K562 (cell line): ENCODE measurements around the gene NXN. TPM values are rescaled to one million over a fixed set of nuclear protein-coding genes. Genes with fewer than 3 reads are reported as not detected.

Experiments
- ATAC-seq: fragments of 200-7000 bp; cut with Tn5 transposase; 3 replicates; pipeline ENCODE4 v1.9.1; 2020; ENCODE audit warnings: moderate library complexity
- BruUV-seq: library from RNA; stranded (reverse); fragments of 400-500 nt; replicated peaks from 2 replicates; lab custom pipeline; 2021; lab: Mats Ljungman, UMichigan
- CTCF ChIA-PET: fragments of 300-600 bp; formaldehyde crosslinking; extraction: SDS; loops from one replicate; lab custom pipeline; 2021; ENCODE audit warnings: low intra/inter-chr PET ratio; lab: Yijun Ruan, JAX
- POLR2A ChIA-PET: fragments of 300-600, 350-650 bp; sonication (Branson Sonifier 250); formaldehyde crosslinking; extraction: SDS; loops from one replicate; lab custom pipeline; 2021; ENCODE audit warnings: antibody characterized with exemption, inconsistent platforms; lab: Yijun Ruan, JAX
- DNase-seq, 4 experiments: peaks; one replicate each; pipeline versions ENCODE4 v3.0.0 to v3.0.0-alpha.2; 2011 to 2018; ENCODE audit warnings: low spot score in 3 of 4, mixed read lengths in 3 of 4; ENCODE audit errors: extremely low read depth in 1 of 4
- FAIRE-seq: peaks from 2 replicates; lab custom pipeline; 2011; peaks lifted over from hg19 to GRCh38; lab: Jason Lieb, UNC
- H2AFZ ChIP-seq: 2 replicates; pipeline ENCODE4 v1.6.0; 2011; ENCODE audit warnings: low read depth, low read length, control low read depth, inconsistent platforms
- H3K27ac ChIP-seq: fragments of 200-600 bp; 3 replicates; pipeline ENCODE4 v1.8.0; 2011; ENCODE audit warnings: low read depth, mild to moderate bottlenecking, control low read depth, inconsistent platforms, low read length, moderate library complexity, mixed read lengths; ENCODE audit errors: extremely low read depth
- H3K27me3 ChIP-seq, 2 experiments: fragments of 300-600 bp in 1 of 2; 2 replicates in 1 of 2; 3 replicates in 1 of 2; pipeline versions ENCODE4 v1.6.0 to v1.8.0; 2011; ENCODE audit warnings: inconsistent platforms in 2 of 2, low read length in 2 of 2, mild to moderate bottlenecking in 1 of 2, mixed read lengths in 1 of 2, moderate library complexity in 1 of 2; ENCODE audit not compliant: control insufficient read depth in 2 of 2, insufficient read depth in 2 of 2
- H3K36me3 ChIP-seq: fragments of 300-600 bp; 3 replicates; pipeline ENCODE4 v1.8.0; 2011; ENCODE audit warnings: mild to moderate bottlenecking, low read length, inconsistent platforms; ENCODE audit not compliant: control insufficient read depth, insufficient read depth
- H3K4me1 ChIP-seq, 2 experiments: fragments of 200-600 bp in 1 of 2; replicated peaks in 1 of 2; 2 replicates in 1 of 2; 3 replicates in 1 of 2; pipeline versions ENCODE4 v1.5.1 to v1.8.0; 2011; ENCODE audit warnings: inconsistent platforms in 2 of 2, low read length in 2 of 2, mild to moderate bottlenecking in 1 of 2, mixed read lengths in 1 of 2, moderate library complexity in 1 of 2; ENCODE audit not compliant: control insufficient read depth in 2 of 2, insufficient read depth in 2 of 2
- H3K4me2 ChIP-seq: 2 replicates; pipeline ENCODE4 v1.6.1; 2011; ENCODE audit warnings: low read length, control low read depth, inconsistent platforms, mixed read lengths; ENCODE audit not compliant: insufficient read depth
- H3K4me3 ChIP-seq: fragments of 200-600 bp; sonication (generic), shearing (Covaris generic); 2 replicates; pipeline ENCODE4 v1.5.1; 2016; ENCODE audit warnings: control low read depth, inconsistent platforms
- H3K79me2 ChIP-seq: fragments of 200-600 bp; 3 replicates; pipeline ENCODE4 v1.8.0; 2011; ENCODE audit warnings: low read length, inconsistent platforms; ENCODE audit not compliant: control insufficient read depth, insufficient read depth
- H3K9ac ChIP-seq, 2 experiments: 2 replicates each; pipeline versions ENCODE4 v1.6.0 to v1.6.1; 2011; ENCODE audit warnings: low read depth in 2 of 2, low read length in 2 of 2, control low read depth in 1 of 2, inconsistent platforms in 1 of 2, mild to moderate bottlenecking in 1 of 2, mixed read lengths in 1 of 2; ENCODE audit not compliant: insufficient read depth in 1 of 2
- H3K9me1 ChIP-seq: one replicate; pipeline ENCODE4 v1.6.0; 2011; ENCODE audit warnings: inconsistent platforms, mild to moderate bottlenecking, low read length, moderate library complexity; ENCODE audit not compliant: control insufficient read depth, insufficient read depth
- H3K9me3 ChIP-seq: replicated peaks from 2 replicates; pipeline ENCODE4 v1.5.1; 2011; ENCODE audit warnings: low read depth, low read length, inconsistent platforms; ENCODE audit not compliant: control insufficient read depth, insufficient read depth
- H4K20me1 ChIP-seq: replicated peaks from 2 replicates; pipeline ENCODE4 v1.6.1; 2011; ENCODE audit warnings: low read length, inconsistent platforms, mixed read lengths; ENCODE audit not compliant: control insufficient read depth, insufficient read depth
- COPS2 ChIP-seq: fragments of 450-650 bp; conservative IDR thresholded peaks from 2 replicates; pipeline ENCODE4 v1.6.1; 2016; ENCODE audit warnings: mild to moderate bottlenecking, moderate library complexity
- DPF2 ChIP-seq: fragments of 450-650 bp; IDR thresholded peaks from 2 replicates; pipeline ENCODE4 v1.6.1; 2016
- GATAD2B ChIP-seq: fragments of 450-650 bp; IDR thresholded peaks from 2 replicates; pipeline ENCODE4 v1.6.1; 2017; ENCODE audit warnings: mild to moderate bottlenecking, borderline replicate concordance
- HLTF ChIP-seq: fragments of 450-650 bp; IDR thresholded peaks from 2 replicates; pipeline ENCODE4 v1.6.1; 2016
- HMG20A ChIP-seq: fragments of 450-650 bp; formaldehyde crosslinking; conservative IDR thresholded peaks from 2 replicates; pipeline ENCODE4 v1.4.0; 2020; ENCODE audit warnings: mild to moderate bottlenecking, mixed read lengths
- L3MBTL2 ChIP-seq: fragments of 450-650 bp; IDR thresholded peaks from 2 replicates; pipeline ENCODE4 v1.6.1; 2016; ENCODE audit warnings: mild to moderate bottlenecking, moderate library complexity
- RBM22 ChIP-seq: fragments of 200-400 bp; formaldehyde crosslinking; IDR thresholded peaks from 2 replicates; pipeline ENCODE4 v1.6.1; 2018; ENCODE audit warnings: low read length, low read depth; ENCODE audit not compliant: poor library complexity, severe bottlenecking
- RUNX1 ChIP-seq: sonication (generic); IDR thresholded peaks from 2 replicates; pipeline ENCODE4 v1.6.1; 2016; ENCODE audit warnings: antibody characterized with exemption, low read depth
- SNIP1 ChIP-seq: fragments of 450-650 bp; IDR thresholded peaks from 2 replicates; pipeline ENCODE4 v1.7.1; 2017; ENCODE audit warnings: low read depth, mild to moderate bottlenecking
- TGIF2 ChIP-seq: sonication (generic); formaldehyde crosslinking; IDR thresholded peaks from 2 replicates; pipeline ENCODE4 v1.8.1; 2022; ENCODE audit warnings: mild to moderate bottlenecking, missing genetic modification reagents, moderate library complexity
- ZC3H4 ChIP-seq: sonication (generic); formaldehyde crosslinking; IDR thresholded peaks from 2 replicates; pipeline ENCODE4 v1.9.0; 2021; ENCODE audit warnings: missing genetic modification reagents, borderline replicate concordance
- ZFP30 ChIP-seq: fragments of 250-450 bp; sonication (Bioruptor Pico); IDR thresholded peaks from 2 replicates; pipeline ENCODE4 v1.8.0; 2022; ENCODE audit warnings: moderate library complexity, mild to moderate bottlenecking, inconsistent platforms, borderline replicate concordance
- ZNF282 ChIP-seq: sonication (generic); formaldehyde crosslinking; IDR thresholded peaks from 2 replicates; pipeline ENCODE4 v1.8.1; 2023; ENCODE audit warnings: missing genetic modification reagents
- ZNF324 ChIP-seq: fragments of 250-450 bp; sonication (Bioruptor Pico); IDR thresholded peaks from 2 replicates; pipeline ENCODE4 v1.4.0; 2020; ENCODE audit warnings: mild to moderate bottlenecking
- ZNF408 ChIP-seq: fragments of 250-450 bp; sonication (Bioruptor Pico); IDR thresholded peaks from 2 replicates; pipeline ENCODE4 v1.4.0; 2020; ENCODE audit warnings: low read depth, mild to moderate bottlenecking, moderate library complexity
- ZNF436 ChIP-seq: fragments of 250-450, 450-650 bp; sonication (Bioruptor Pico); formaldehyde crosslinking; IDR thresholded peaks from 2 replicates; pipeline ENCODE4 v1.7.0; 2020; ENCODE audit warnings: mild to moderate bottlenecking
- ZNF592 ChIP-seq: fragments of 450-650 bp; IDR thresholded peaks from 2 replicates; pipeline ENCODE4 v1.6.1; 2017; ENCODE audit warnings: antibody characterized with exemption, mild to moderate bottlenecking
- ZNF639 ChIP-seq, 2 experiments: fragments of 200-800 bp in 1 of 2; sonication (Bioruptor generic) in 1 of 2; sonication (generic) in 1 of 2; formaldehyde crosslinking in 1 of 2; IDR thresholded peaks in 1 of 2; conservative IDR thresholded peaks in 1 of 2; 2 replicates each; pipeline versions ENCODE4 v1.5.0 to v1.6.1; 2016 to 2020; ENCODE audit warnings: missing compliant biosample characterization in 1 of 2, missing genetic modification characterization in 1 of 2, missing genetic modification reagents in 1 of 2
- whole genome bisulfite sequencing: fragments of 100-300 bp; shearing (Covaris generic); methylation state at CpG from one replicate; pipeline ENCODE4 v1.1.6; 2016; ENCODE audit warnings: low coverage, mixed read lengths; ENCODE audit not compliant: insufficient coverage; ENCODE audit errors: missing lambda C conversion rate; 5-methylcytosine and 5-hydroxymethylcytosine counted together
- in situ Hi-C: fragments of 300-500 bp; cut with MboI; formaldehyde crosslinking; loops from 4 replicates; pipeline ENCODE4 v1.15.0; 2018; ENCODE audit warnings: inconsistent platforms, mixed read lengths
- intact Hi-C: fragments of 100-400 bp; cut with micrococcal nuclease; formaldehyde crosslinking; loops from 2 replicates; pipeline ENCODE4 v1.14.2; 2022
- polyA plus RNA-seq, 8 experiments: library from polyadenylated mRNA; depleted of rRNA in 4 of 8; stranded (reverse) in 5 of 8; unstranded in 3 of 8; fragments of >200 nt; fragmentation: Nextera tagmentation in 2 of 8; fragmentation: Illumina TruSeq in 1 of 8; extraction: Ambion mirVana in 2 of 8; extraction: Trizol in 1 of 8; gene quantifications; 2 replicates each; pipeline versions ENCODE4 v1.2.1 to v1.2.3, GENCODE V29; 2011 to 2014; ENCODE audit warnings: inconsistent platforms in 1 of 8, missing spikeins in 1 of 8
- total RNA-seq, 7 experiments: library from RNA; depleted of rRNA in 6 of 7; stranded (reverse); fragments of >200 nt in 6 of 7; fragmentation: Illumina TruSeq in 2 of 7; extraction: Trizol in 2 of 7; gene quantifications; 2 replicates each; pipeline versions ENCODE4 v1.2.1 to v1.2.3, GENCODE V29; 2011 to 2021; ENCODE audit warnings: low replicate concordance in 1 of 7

The NXN gene
- total and polyA plus RNA-seq, 9 of the 15 experiments (the other 6 are each of a cell fraction or from before 2014, with no cell fraction given): 0.08 to 0.39 (median 0.29) TPM; not detected in 5

GRCh38 chr17:869086-869485 lies 110.5 kb downstream of the NXN start (continued):
- no peak for TF ChIP-seq SNIP1
- TF ChIP-seq COPS2: no peak
- no peak for TF ChIP-seq L3MBTL2
- TF ChIP-seq, all 486 proteins: peak for 0

- intact Hi-C loops: no loop called here
- no TSS peak for BruUV-seq
- Histone ChIP-seq H4K20me1 (no peaks in the 10 kb centered on the region), H3K4me2 (no peak overlapping the region), H3K27ac (no peak overlapping the region), H3K9ac (no peak overlapping the region), H3K9me3 (no peaks in the 10 kb centered on the region), H3K79me2 (no peaks in the 10 kb centered on the region), H3K36me3 (no peaks in the 10 kb centered on the region), H2AFZ (no peak overlapping the region), H3K4me1 (no peaks in the 10 kb centered on the region; a peak in 1 of 5 replicates), H3K9me1 (no peaks in the 10 kb centered on the region), H3K4me3 (no peak overlapping the region), H3K27me3 (peaks cover 23 to 56% of the 10 kb centered on the region in 2 experiments; a peak in 4 of 5 replicates)
- CTCF ChIA-PET: no interaction called here
- WGBS: 16% methylated on average over 10 of the region's 13 CpGs
- POLR2A ChIA-PET: no interaction called here
- in situ Hi-C loops: no loop called here
- DNase-seq: no peak
- no peak for FAIRE-seq
- ATAC-seq: no peak
- TF ChIP-seq ZNF408 (CRISPR knock-in tag) (no peak), ZNF436 (no peak), ZNF592 (no peak), RUNX1 (no peak), ZC3H4 (CRISPR knock-in tag) (no peak), DPF2 (no peak), TGIF2 (CRISPR knock-in tag) (no peak), HLTF (no peak), ZNF639 (CRISPR knock-in tag; conservative IDR thresholded peaks at IDR 0.05 in 1 of 2, IDR thresholded peaks at IDR 0.05 in 1 of 2) (no peak), ZNF324 (CRISPR knock-in tag) (no peak), RBM22 (no peak), GATAD2B (no peak), ZNF282 (no peak), HMG20A (CRISPR knock-in tag) (no peak), ZFP30 (CRISPR knock-in tag) (no peak)
Measured at GRCh38 chr17:867896-868489, 111.6 kb downstream of the NXN start.
